G401 (cell line): Measurements from ENCODE around the gene RCOR3. TPM values are rescaled to one million over a fixed set of nuclear protein-coding genes. Genes with fewer than 3 reads are reported as not detected.
"Not testable (repeated sequence)": the region's sequence is repeated elsewhere in the genome, so short reads cannot be mapped to it uniquely, and the experiment has no call there.

ENCODE experiments used
- DNase-seq: peaks from one replicate; pipeline ENCODE4 v3.0.0-alpha.2; 2015; ENCODE audit warnings: low spot score
- in situ Hi-C: cut with HindIII; loops from 2 replicates; pipeline ENCODE4 v1.10.0; 2016; ENCODE audit warnings: low sequenced_read_pairs, mixed read lengths
- total RNA-seq: library from RNA; depleted of rRNA; stranded (reverse); fragments of >200 nt; shearing (Covaris generic); gene quantifications from 2 replicates; pipeline ENCODE4 v1.2.3, GENCODE V29; 2014

The RCOR3 gene
- total RNA-seq, 1 experiment from 2014 or later, result 8.1 TPM

- DNase-seq, result peak; percentile 83
- in situ Hi-C loops, result no loop called here
These were observed 833 bp upstream of the RCOR3 start for GRCh38 chr1:211258310-211258755.

- DNase-seq, result no peak
- in situ Hi-C loops, result no loop called here
These were observed 516 bp downstream of the RCOR3 start for GRCh38 chr1:211259638-211260126.

GRCh38 chr1:211260141-211261107 is 1.3 kb downstream of the RCOR3 start:
- in situ Hi-C loops, result no loop called here

GRCh38 chr1:211261229-211261628 is 2.1 kb downstream of the RCOR3 start:
- no peak for DNase-seq
- in situ Hi-C loops, result no loop called here

More at GRCh38 chr1:211260141-211261107, 1.3 kb downstream of the RCOR3 start:
- DNase-seq, result peak; percentile 88

GRCh38 chr1:211263022-211263421 is 3.9 kb downstream of the RCOR3 start:
- in situ Hi-C loops, DNase-seq: not testable (repeated sequence)

GRCh38 chr1:211267204-211267857 is 8.2 kb downstream of the RCOR3 start:
- in situ Hi-C loops, result no loop called here
- no peak for DNase-seq

GRCh38 chr1:211279340-211279739 is 20.2 kb downstream of the RCOR3 start:
- in situ Hi-C loops, result no loop called here
- no peak for DNase-seq

- DNase-seq, result no peak
- in situ Hi-C loops, result no loop called here
These were observed 21.7 kb downstream of the RCOR3 start for GRCh38 chr1:211280910-211281309.

GRCh38 chr1:211281320-211282022 is 22.3 kb downstream of the RCOR3 start:
- no peak for DNase-seq
- in situ Hi-C loops, result no loop called here

- in situ Hi-C loops, result no loop called here
- DNase-seq, result no peak
These were observed 22.8 kb downstream of the RCOR3 start for GRCh38 chr1:211282023-211282373.

GRCh38 chr1:211285196-211285595 is 26.0 kb downstream of the RCOR3 start:
- no peak for DNase-seq
- in situ Hi-C loops, result no loop called here

- peak; percentile 28 for DNase-seq
- in situ Hi-C loops, result no loop called here
These were observed 28.1 kb downstream of the RCOR3 start for GRCh38 chr1:211287218-211287617.

- no peak for DNase-seq
These were observed 33.2 kb downstream of the RCOR3 start for GRCh38 chr1:211292411-211292810.

GRCh38 chr1:211296396-211296795 is 37.2 kb downstream of the RCOR3 start:
- DNase-seq, result no peak
- in situ Hi-C loops, result no loop called here

More at GRCh38 chr1:211292411-211292810, 33.2 kb downstream of the RCOR3 start:
- in situ Hi-C loops, result no loop called here

- peak; percentile 60 for DNase-seq
- in situ Hi-C loops, result no loop called here
These were observed 45.9 kb downstream of the RCOR3 start for GRCh38 chr1:211305044-211305443.

GRCh38 chr1:211309617-211310016 is 50.5 kb downstream of the RCOR3 start:
- DNase-seq, result no peak
- in situ Hi-C loops, result no loop called here

GRCh38 chr1:211313392-211313791 is 54.2 kb downstream of the RCOR3 start:
- DNase-seq, result no peak
- in situ Hi-C loops, result no loop called here

GRCh38 chr1:211318576-211319280 is 59.6 kb downstream of the RCOR3 start:
- DNase-seq, result no peak
- in situ Hi-C loops, result no loop called here

GRCh38 chr1:211319892-211320291 is 60.7 kb downstream of the RCOR3 start:
- in situ Hi-C loops, result no loop called here
- no peak for DNase-seq
